Hepatocyte (in vitro differentiated cells): ENCODE data around the gene MSH5. TPM values are rescaled to one million over a fixed set of nuclear protein-coding genes. Genes with fewer than 3 reads are reported as not detected.

Experiments
- DNase-seq: peaks from one replicate; pipeline ENCODE4 v3.0.0-alpha.2; 2016; ENCODE audit warnings: low spot score
- H2AFZ ChIP-seq: fragments of 200-600 bp; sonication (generic); 2 replicates; pipeline ENCODE4 v1.6.0; 2016; ENCODE audit warnings: antibody characterized with exemption, mild to moderate bottlenecking
- H3K27ac ChIP-seq: fragments of 200-600 bp; sonication (generic); 2 replicates; pipeline ENCODE4 v1.5.1; 2016; ENCODE audit warnings: mild to moderate bottlenecking
- H3K27me3 ChIP-seq: fragments of 200-600 bp; sonication (generic); 2 replicates; pipeline ENCODE4 v1.6.1; 2016
- H3K36me3 ChIP-seq: fragments of 200-600 bp; sonication (generic); replicated peaks from 2 replicates; pipeline ENCODE4 v1.5.1; 2016; ENCODE audit warnings: low read depth; ENCODE audit not compliant: insufficient read depth
- H3K4me1 ChIP-seq: fragments of 200-600 bp; sonication (generic); 2 replicates; pipeline ENCODE4 v1.5.1; 2016; ENCODE audit warnings: mild to moderate bottlenecking, moderate library complexity; ENCODE audit not compliant: insufficient read depth
- H3K4me2 ChIP-seq: fragments of 200-600 bp; sonication (generic); 2 replicates; pipeline ENCODE4 v1.6.0; 2016
- H3K4me3 ChIP-seq: fragments of 200-600 bp; sonication (generic); 2 replicates; pipeline ENCODE4 v1.5.1; 2016; ENCODE audit warnings: mild to moderate bottlenecking
- H3K79me2 ChIP-seq: fragments of 200-600 bp; sonication (generic); 2 replicates; pipeline ENCODE4 v1.6.0; 2017; ENCODE audit warnings: mild to moderate bottlenecking
- H3K9me2 ChIP-seq: fragments of 200-600 bp; sonication (generic); replicated peaks from 2 replicates; pipeline ENCODE4 v1.6.0; 2017; ENCODE audit warnings: mild to moderate bottlenecking; ENCODE audit not compliant: insufficient read depth
- H3K9me3 ChIP-seq: fragments of 200-600 bp; sonication (generic); 2 replicates; pipeline ENCODE4 v1.5.1; 2016; ENCODE audit warnings: low read depth, mild to moderate bottlenecking
- H4K20me1 ChIP-seq: fragments of 200-600 bp; sonication (generic); 2 replicates; pipeline ENCODE4 v1.6.0; 2016; ENCODE audit warnings: mild to moderate bottlenecking; ENCODE audit not compliant: insufficient read depth, poor library complexity, severe bottlenecking
- EZH2 ChIP-seq: fragments of 200-600 bp; sonication (generic); IDR thresholded peaks from 2 replicates; pipeline ENCODE4 v1.6.1; 2016; ENCODE audit warnings: antibody characterized with exemption, mild to moderate bottlenecking, borderline replicate concordance
- EZH2phosphoT487 ChIP-seq: fragments of 200-600 bp; sonication (generic); IDR thresholded peaks from one replicate; pipeline ENCODE4 v1.6.1; 2018; ENCODE audit warnings: antibody characterized with exemption, mild to moderate bottlenecking, low read depth, moderate library complexity; ENCODE audit not compliant: unreplicated experiment, severe bottlenecking
- WGBS: methylation state at CpG from one replicate; pipeline ENCODE4 v1.1.6; 2016; ENCODE audit warnings: low lambda C conversion rate; ENCODE audit errors: missing lambda C conversion rate; 5-methylcytosine and 5-hydroxymethylcytosine counted together
- polyA plus RNA-seq: library from polyadenylated mRNA; unstranded; fragments of >200 nt; fragmentation: Nextera tagmentation; extraction: Ambion mirVana; gene quantifications from 2 replicates; pipeline ENCODE4 v1.2.1, GENCODE V29; 2016
- total RNA-seq: library from RNA; depleted of rRNA; stranded (reverse); fragments of >200 nt; gene quantifications from 2 replicates; pipeline ENCODE4 v1.2.3, GENCODE V29; 2014
- TF ChIP-seq, protein P1 (sequence below): fragments of 200-600 bp; sonication (generic); IDR thresholded peaks from 2 replicates; pipeline ENCODE4 v1.5.1; 2016; ENCODE audit warnings: antibody characterized with exemption, mild to moderate bottlenecking; ENCODE audit not compliant: poor library complexity

MSH5 gene
- total and polyA plus RNA-seq, 2 experiments from 2014 or later = 4.9 to 6.4 TPM

DNA sequence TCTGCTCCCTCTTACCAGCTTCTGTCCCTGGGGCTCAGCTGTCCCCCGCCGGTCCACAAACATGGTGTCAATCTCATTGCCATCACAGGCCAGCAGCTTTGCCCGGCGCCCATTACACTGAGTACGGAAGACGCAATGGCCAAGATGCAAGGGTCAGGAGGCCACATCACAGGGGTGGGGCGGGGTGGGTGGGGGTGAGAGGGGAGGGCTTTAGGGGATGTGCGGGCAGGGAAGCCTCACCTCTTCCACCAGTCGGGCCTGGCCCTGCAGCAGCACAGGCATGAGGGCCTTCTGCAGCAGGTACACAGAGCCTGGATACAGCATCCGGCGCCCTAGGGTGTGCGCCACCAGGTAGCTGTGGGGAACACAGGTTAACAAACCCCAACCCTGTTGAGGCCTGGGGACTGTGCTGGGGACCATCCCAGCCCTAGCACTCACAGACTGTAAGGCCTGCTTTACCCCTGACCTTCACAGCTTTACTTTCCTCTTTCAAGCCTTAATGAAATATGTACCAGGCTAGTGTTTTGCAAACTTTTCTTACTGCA is 48.2 kb upstream of the MSH5 start:
- Histone ChIP-seq H3K9me2 (no peaks in the 10 kb centered on the region), H3K9me3 (no peaks in the 10 kb centered on the region), H3K79me2 (no peaks in the 10 kb centered on the region), H3K4me1 (peaks cover 6% of the 10 kb centered on the region), H4K20me1 (no peaks in the 10 kb centered on the region), H2AFZ (no peak overlapping the region), H3K27me3 (no peaks in the 10 kb centered on the region), H3K36me3 (no peaks in the 10 kb centered on the region), H3K27ac (peak overlapping the region; percentile 94), H3K4me2 (no peak overlapping the region), H3K4me3 (no peak overlapping the region)
- 96% methylated on average over 7 of the region's 12 CpGs for WGBS
- TF ChIP-seq EZH2phosphoT487 (no peak), EZH2 (no peak)
- TF ChIP-seq, protein P1, sequence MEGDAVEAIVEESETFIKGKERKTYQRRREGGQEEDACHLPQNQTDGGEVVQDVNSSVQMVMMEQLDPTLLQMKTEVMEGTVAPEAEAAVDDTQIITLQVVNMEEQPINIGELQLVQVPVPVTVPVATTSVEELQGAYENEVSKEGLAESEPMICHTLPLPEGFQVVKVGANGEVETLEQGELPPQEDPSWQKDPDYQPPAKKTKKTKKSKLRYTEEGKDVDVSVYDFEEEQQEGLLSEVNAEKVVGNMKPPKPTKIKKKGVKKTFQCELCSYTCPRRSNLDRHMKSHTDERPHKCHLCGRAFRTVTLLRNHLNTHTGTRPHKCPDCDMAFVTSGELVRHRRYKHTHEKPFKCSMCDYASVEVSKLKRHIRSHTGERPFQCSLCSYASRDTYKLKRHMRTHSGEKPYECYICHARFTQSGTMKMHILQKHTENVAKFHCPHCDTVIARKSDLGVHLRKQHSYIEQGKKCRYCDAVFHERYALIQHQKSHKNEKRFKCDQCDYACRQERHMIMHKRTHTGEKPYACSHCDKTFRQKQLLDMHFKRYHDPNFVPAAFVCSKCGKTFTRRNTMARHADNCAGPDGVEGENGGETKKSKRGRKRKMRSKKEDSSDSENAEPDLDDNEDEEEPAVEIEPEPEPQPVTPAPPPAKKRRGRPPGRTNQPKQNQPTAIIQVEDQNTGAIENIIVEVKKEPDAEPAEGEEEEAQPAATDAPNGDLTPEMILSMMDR = no peak
- no peak for DNase-seq

DNA sequence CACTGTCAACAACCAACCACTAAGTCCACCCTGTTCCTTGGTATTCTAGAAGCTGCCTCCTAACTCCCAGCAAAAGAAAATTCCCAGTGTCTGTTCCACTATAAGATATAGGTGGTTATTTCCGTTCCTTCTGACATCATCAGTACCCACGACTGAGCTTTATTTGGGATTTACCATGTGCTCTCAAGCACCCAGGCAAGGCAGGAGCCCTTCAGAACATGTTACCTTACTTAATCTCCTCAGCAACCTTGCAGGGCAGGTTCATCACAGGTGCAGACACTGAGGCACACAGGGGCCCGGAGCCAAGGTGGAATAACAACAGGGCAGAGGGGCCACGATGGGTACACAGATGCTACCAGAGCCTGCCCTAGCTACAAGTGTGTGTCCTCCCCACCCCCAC is 47.5 kb upstream of the MSH5 start:
- no peaks in the 10 kb centered on the region for H4K20me1 ChIP-seq

DNA sequence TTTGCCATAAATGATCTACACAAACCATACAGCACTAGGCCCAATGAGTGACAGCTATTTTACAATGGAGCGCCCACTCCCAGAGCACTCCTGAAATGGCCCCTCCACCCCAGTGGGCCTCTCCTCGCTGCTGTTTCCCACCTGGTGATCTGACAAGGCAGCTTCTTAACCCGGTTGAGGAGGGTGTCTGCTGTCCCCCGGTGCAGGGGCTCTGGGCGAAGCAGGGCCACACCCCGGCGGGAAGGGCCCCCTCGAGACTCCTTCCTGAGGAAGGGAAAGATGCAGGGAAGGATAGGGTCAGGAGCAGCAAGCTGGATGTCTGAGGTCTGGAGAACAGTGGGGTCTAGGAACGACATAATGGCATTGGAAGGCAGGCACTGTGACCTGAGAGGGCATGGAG is 46.9 kb upstream of the MSH5 start:
- H3K36me3 ChIP-seq = no peaks in the 10 kb centered on the region
- no peak overlapping the region for H3K27ac ChIP-seq
- H3K9me2 ChIP-seq = no peaks in the 10 kb centered on the region
- no peaks in the 10 kb centered on the region for H4K20me1 ChIP-seq
- H2AFZ ChIP-seq = no peak overlapping the region
- no peak for DNase-seq
- H3K79me2 ChIP-seq = peaks cover 10% of the 10 kb centered on the region
- no peak overlapping the region for H3K4me2 ChIP-seq
- 91% methylated on average over 9 of the region's 9 CpGs for WGBS
- H3K4me1 ChIP-seq = peaks cover 6% of the 10 kb centered on the region
- no peaks in the 10 kb centered on the region for H3K9me3 ChIP-seq
- H3K27me3 ChIP-seq = no peaks in the 10 kb centered on the region
- TF ChIP-seq EZH2 = no peak
- TF ChIP-seq, protein P1 = no peak
- TF ChIP-seq EZH2phosphoT487 = no peak
- no peak overlapping the region for H3K4me3 ChIP-seq

More for the DNA sequence above, 47.5 kb upstream of the MSH5 start:
- Histone ChIP-seq H3K27me3 (no peaks in the 10 kb centered on the region), H3K9me3 (no peaks in the 10 kb centered on the region), H3K4me3 (no peak overlapping the region), H3K27ac (no peak overlapping the region), H3K36me3 (no peaks in the 10 kb centered on the region), H3K4me2 (no peak overlapping the region), H2AFZ (no peak overlapping the region), H3K4me1 (peaks cover 6% of the 10 kb centered on the region), H3K79me2 (peaks cover 6% of the 10 kb centered on the region), H3K9me2 (no peaks in the 10 kb centered on the region)
- WGBS = 90% methylated on average over 4 of the region's 4 CpGs
- TF ChIP-seq EZH2 (no peak), EZH2phosphoT487 (no peak)
- TF ChIP-seq, protein P1 = no peak
- DNase-seq = no peak

DNA sequence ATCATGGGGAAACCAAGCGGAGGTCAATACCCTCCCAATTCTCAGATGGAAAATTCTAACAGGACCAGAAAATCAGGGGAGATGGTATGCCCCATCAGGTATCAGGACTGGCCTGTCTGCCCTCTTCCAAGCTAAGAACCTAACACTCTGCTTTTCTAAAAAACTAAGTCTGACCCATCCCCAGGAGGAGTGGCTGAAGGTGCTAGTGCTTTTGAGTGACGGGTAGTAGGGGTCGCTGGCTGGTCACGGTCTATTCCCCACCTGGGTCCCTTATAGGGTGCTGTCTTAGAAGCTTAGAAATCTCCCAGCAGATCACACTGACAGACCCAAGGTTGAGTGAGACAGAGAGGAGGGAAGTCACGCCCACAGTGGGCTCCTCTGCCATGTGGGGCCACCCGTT is 46.3 kb upstream of the MSH5 start:
- H3K27me3 ChIP-seq = no peaks in the 10 kb centered on the region
- H4K20me1 ChIP-seq = peaks cover 5% of the 10 kb centered on the region
- H3K4me2 ChIP-seq = no peak overlapping the region
- H3K4me1 ChIP-seq = peaks cover 6% of the 10 kb centered on the region
- TF ChIP-seq, protein P1 = no peak
- TF ChIP-seq EZH2phosphoT487 = no peak
- no peak for TF ChIP-seq EZH2
- no peaks in the 10 kb centered on the region for H3K9me2 ChIP-seq
- 95% methylated on average over 6 of the region's 6 CpGs for WGBS
- no peaks in the 10 kb centered on the region for H3K9me3 ChIP-seq
- no peak overlapping the region for H3K27ac ChIP-seq
- DNase-seq = no peak
- H3K36me3 ChIP-seq = no peaks in the 10 kb centered on the region
- H3K79me2 ChIP-seq = peaks cover 16% of the 10 kb centered on the region
- no peak overlapping the region for H3K4me3 ChIP-seq
- H2AFZ ChIP-seq = no peak overlapping the region
